H1 (cell line): ENCODE measurements around the gene AGBL4. TPM values are rescaled to one million over a fixed set of nuclear protein-coding genes. Genes with fewer than 3 reads are reported as not detected.

Experiments
- ASH2L ChIP-seq: fragments of 200-600, 300-600 bp; sonication (generic); IDR thresholded peaks from one replicate; pipeline ENCODE4 v1.7.1; 2017; ENCODE audit warnings: low read length
- BCL11A ChIP-seq, 2 experiments: IDR thresholded peaks; one replicate each; pipeline ENCODE4 v1.6.1; 2011; ENCODE audit warnings: low read depth in 2 of 2, low read length in 2 of 2, mild to moderate bottlenecking in 2 of 2
- BRCA1 ChIP-seq: IDR thresholded peaks from 2 replicates; pipeline ENCODE4 v1.6.1; 2012; ENCODE audit warnings: low read depth, low read length, improper control_type of control experiment
- GTF2F1 ChIP-seq: IDR thresholded peaks from 2 replicates; pipeline ENCODE4 v1.6.1; 2012; ENCODE audit warnings: low read depth, low read length, improper control_type of control experiment, borderline replicate concordance
- HDAC2 ChIP-seq, 2 experiments: fragments of 300-600 bp in 1 of 2; sonication (generic) in 1 of 2; IDR thresholded peaks; 2 replicates each; pipeline ENCODE4 v1.6.1; 2011 to 2012; ENCODE audit warnings: low read depth in 2 of 2, low read length in 2 of 2, mild to moderate bottlenecking in 2 of 2, moderate library complexity in 2 of 2, borderline replicate concordance in 1 of 2, inconsistent platforms in 1 of 2
- KDM4A ChIP-seq: IDR thresholded peaks from one replicate; pipeline ENCODE4 v1.7.1; 2012; ENCODE audit warnings: low read depth, mild to moderate bottlenecking, moderate library complexity, low read length, inconsistent platforms; ENCODE audit not compliant: severe bottlenecking
- POLR2A ChIP-seq, 2 experiments: IDR thresholded peaks; 1 replicate in 1 of 2; 2 replicates in 1 of 2; pipeline ENCODE4 v1.6.1; 2011; ENCODE audit warnings: low read depth in 2 of 2, low read length in 2 of 2, mild to moderate bottlenecking in 2 of 2; ENCODE audit errors: control extremely low read depth in 1 of 2
- RFX5 ChIP-seq: IDR thresholded peaks from 2 replicates; pipeline ENCODE4 v1.6.1; 2011; ENCODE audit warnings: low read depth, low read length, improper control_type of control experiment, borderline replicate concordance
- SIX5 ChIP-seq: IDR thresholded peaks from 2 replicates; pipeline ENCODE4 v1.6.1; 2011; ENCODE audit warnings: mild to moderate bottlenecking, low read depth, low read length
- SP2 ChIP-seq: IDR thresholded peaks from 2 replicates; pipeline ENCODE4 v1.6.1; 2012; ENCODE audit warnings: mild to moderate bottlenecking, low read length, inconsistent platforms
- TBP ChIP-seq: IDR thresholded peaks from 2 replicates; pipeline ENCODE4 v1.6.1; 2011; ENCODE audit warnings: low read depth, low read length, improper control_type of control experiment
- ZNF274 ChIP-seq: IDR thresholded peaks from 2 replicates; pipeline ENCODE4 v1.7.0; 2012; ENCODE audit warnings: low read length, borderline replicate concordance; ENCODE audit errors: extremely low read depth
- polyA plus RNA-seq, 7 experiments: library from polyadenylated mRNA; depleted of rRNA in 3 of 7; stranded (reverse) in 5 of 7; unstranded in 2 of 7; fragments of >200 nt in 5 of 7; fragments of 200-250 nt in 2 of 7; gene quantifications; 1 replicate in 5 of 7; 2 replicates in 1 of 7; 4 replicates in 1 of 7; pipeline versions ENCODE4 v1.2.1 to v1.2.3, GENCODE V29; 2011 to 2013; ENCODE audit warnings: missing spikeins in 2 of 7, mixed read lengths in 2 of 7
- total RNA-seq: library from RNA; stranded (reverse); fragmentation: NEBNext Ultra II Directional; extraction: Animal tissue kit (Norgen Biotek cat#: 25700); gene quantifications from 2 replicates; pipeline ENCODE4 v1.2.1, GENCODE V29; 2021
- TF ChIP-seq, protein P1 (sequence below): fragments of 300-600 bp; sonication (generic); IDR thresholded peaks from 2 replicates; pipeline ENCODE4 v1.7.1; 2012; ENCODE audit warnings: low read length, moderate library complexity, mild to moderate bottlenecking, inconsistent platforms; ENCODE audit not compliant: insufficient replicate concordance

Gene AGBL4
- total and polyA plus RNA-seq, 2 of the 8 experiments (the other 6 are each of a cell fraction or from before 2014, with no cell fraction given): 0.41 to 0.45 TPM

DNA sequence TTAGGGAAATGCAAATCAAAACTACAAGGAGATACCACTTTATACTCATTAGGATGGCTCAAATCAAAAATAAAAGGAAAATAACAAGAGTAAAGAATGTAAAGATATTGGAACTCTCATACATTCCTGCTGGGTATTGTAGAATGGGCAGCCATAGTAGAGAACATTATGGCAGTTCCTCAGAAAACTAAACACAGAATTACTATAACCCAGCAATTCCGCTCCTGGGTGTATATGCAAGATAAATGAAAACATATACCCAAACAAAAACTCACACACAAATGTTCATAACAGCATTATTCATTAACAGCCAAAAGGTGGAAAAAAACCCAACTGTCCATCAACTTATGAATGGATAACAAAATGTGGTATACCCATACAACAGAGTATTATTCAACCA is 1258.4 kb downstream of the AGBL4 start (continued):
- TF ChIP-seq, protein P1, sequence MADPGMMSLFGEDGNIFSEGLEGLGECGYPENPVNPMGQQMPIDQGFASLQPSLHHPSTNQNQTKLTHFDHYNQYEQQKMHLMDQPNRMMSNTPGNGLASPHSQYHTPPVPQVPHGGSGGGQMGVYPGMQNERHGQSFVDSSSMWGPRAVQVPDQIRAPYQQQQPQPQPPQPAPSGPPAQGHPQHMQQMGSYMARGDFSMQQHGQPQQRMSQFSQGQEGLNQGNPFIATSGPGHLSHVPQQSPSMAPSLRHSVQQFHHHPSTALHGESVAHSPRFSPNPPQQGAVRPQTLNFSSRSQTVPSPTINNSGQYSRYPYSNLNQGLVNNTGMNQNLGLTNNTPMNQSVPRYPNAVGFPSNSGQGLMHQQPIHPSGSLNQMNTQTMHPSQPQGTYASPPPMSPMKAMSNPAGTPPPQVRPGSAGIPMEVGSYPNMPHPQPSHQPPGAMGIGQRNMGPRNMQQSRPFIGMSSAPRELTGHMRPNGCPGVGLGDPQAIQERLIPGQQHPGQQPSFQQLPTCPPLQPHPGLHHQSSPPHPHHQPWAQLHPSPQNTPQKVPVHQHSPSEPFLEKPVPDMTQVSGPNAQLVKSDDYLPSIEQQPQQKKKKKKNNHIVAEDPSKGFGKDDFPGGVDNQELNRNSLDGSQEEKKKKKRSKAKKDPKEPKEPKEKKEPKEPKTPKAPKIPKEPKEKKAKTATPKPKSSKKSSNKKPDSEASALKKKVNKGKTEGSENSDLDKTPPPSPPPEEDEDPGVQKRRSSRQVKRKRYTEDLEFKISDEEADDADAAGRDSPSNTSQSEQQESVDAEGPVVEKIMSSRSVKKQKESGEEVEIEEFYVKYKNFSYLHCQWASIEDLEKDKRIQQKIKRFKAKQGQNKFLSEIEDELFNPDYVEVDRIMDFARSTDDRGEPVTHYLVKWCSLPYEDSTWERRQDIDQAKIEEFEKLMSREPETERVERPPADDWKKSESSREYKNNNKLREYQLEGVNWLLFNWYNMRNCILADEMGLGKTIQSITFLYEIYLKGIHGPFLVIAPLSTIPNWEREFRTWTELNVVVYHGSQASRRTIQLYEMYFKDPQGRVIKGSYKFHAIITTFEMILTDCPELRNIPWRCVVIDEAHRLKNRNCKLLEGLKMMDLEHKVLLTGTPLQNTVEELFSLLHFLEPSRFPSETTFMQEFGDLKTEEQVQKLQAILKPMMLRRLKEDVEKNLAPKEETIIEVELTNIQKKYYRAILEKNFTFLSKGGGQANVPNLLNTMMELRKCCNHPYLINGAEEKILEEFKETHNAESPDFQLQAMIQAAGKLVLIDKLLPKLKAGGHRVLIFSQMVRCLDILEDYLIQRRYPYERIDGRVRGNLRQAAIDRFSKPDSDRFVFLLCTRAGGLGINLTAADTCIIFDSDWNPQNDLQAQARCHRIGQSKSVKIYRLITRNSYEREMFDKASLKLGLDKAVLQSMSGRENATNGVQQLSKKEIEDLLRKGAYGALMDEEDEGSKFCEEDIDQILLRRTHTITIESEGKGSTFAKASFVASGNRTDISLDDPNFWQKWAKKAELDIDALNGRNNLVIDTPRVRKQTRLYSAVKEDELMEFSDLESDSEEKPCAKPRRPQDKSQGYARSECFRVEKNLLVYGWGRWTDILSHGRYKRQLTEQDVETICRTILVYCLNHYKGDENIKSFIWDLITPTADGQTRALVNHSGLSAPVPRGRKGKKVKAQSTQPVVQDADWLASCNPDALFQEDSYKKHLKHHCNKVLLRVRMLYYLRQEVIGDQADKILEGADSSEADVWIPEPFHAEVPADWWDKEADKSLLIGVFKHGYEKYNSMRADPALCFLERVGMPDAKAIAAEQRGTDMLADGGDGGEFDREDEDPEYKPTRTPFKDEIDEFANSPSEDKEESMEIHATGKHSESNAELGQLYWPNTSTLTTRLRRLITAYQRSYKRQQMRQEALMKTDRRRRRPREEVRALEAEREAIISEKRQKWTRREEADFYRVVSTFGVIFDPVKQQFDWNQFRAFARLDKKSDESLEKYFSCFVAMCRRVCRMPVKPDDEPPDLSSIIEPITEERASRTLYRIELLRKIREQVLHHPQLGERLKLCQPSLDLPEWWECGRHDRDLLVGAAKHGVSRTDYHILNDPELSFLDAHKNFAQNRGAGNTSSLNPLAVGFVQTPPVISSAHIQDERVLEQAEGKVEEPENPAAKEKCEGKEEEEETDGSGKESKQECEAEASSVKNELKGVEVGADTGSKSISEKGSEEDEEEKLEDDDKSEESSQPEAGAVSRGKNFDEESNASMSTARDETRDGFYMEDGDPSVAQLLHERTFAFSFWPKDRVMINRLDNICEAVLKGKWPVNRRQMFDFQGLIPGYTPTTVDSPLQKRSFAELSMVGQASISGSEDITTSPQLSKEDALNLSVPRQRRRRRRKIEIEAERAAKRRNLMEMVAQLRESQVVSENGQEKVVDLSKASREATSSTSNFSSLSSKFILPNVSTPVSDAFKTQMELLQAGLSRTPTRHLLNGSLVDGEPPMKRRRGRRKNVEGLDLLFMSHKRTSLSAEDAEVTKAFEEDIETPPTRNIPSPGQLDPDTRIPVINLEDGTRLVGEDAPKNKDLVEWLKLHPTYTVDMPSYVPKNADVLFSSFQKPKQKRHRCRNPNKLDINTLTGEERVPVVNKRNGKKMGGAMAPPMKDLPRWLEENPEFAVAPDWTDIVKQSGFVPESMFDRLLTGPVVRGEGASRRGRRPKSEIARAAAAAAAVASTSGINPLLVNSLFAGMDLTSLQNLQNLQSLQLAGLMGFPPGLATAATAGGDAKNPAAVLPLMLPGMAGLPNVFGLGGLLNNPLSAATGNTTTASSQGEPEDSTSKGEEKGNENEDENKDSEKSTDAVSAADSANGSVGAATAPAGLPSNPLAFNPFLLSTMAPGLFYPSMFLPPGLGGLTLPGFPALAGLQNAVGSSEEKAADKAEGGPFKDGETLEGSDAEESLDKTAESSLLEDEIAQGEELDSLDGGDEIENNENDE: no peak
- TF ChIP-seq ZNF274 (no peak), ASH2L (no peak), KDM4A (no peak), SP2 (no peak), HDAC2 (IDR thresholded peaks at IDR 0.05; ENCODE audit: borderline replicate concordance in 1 of 2, low read depth in 2 of 2, low read length in 2 of 2) (no peak), BCL11A (IDR thresholded peaks at IDR 0.05; ENCODE audit: low read depth in 2 of 2, low read length in 2 of 2) (no peak), GTF2F1 (no peak), TBP (no peak), RFX5 (no peak), SIX5 (no peak), BRCA1 (no peak), POLR2A (IDR thresholded peaks at IDR 0.05; ENCODE audit: control extremely low read depth in 1 of 2, low read depth in 2 of 2, low read length in 2 of 2) (no peak)
